HEK293 (cell line): Measurements from ENCODE around the gene SF1.

Experiments used
- BCL6B ChIP-seq: fragments of 450-650 bp; formaldehyde crosslinking; IDR thresholded peaks from 2 replicates; pipeline ENCODE4 v1.5.1; 2017; ENCODE audit warnings: missing biosample characterization, missing genetic modification characterization
- CTCF ChIP-seq: fragments of 450-650 bp; formaldehyde crosslinking; IDR thresholded peaks from 2 replicates; pipeline ENCODE4 v1.5.1; 2016; ENCODE audit warnings: missing biosample characterization, missing genetic modification characterization
- GFI1B ChIP-seq: fragments of 450-650 bp; formaldehyde crosslinking; IDR thresholded peaks from 2 replicates; pipeline ENCODE4 v1.5.1; 2016; ENCODE audit warnings: missing biosample characterization, missing genetic modification characterization
- HOXC10 ChIP-seq: sonication (generic); formaldehyde crosslinking; IDR thresholded peaks from 2 replicates; pipeline ENCODE4 v1.8.1; 2023; ENCODE audit warnings: mild to moderate bottlenecking, missing genetic modification reagents
- KLF10 ChIP-seq: fragments of 450-650 bp; IDR thresholded peaks from 2 replicates; pipeline ENCODE4 v1.5.1; 2018; ENCODE audit warnings: missing biosample characterization, mild to moderate bottlenecking, missing genetic modification characterization
- KLF17 ChIP-seq: fragments of 450-650 bp; formaldehyde crosslinking; IDR thresholded peaks from 2 replicates; pipeline ENCODE4 v1.5.1; 2016; ENCODE audit warnings: missing biosample characterization, missing genetic modification characterization
- MZF1 ChIP-seq: fragments of 450-650 bp; formaldehyde crosslinking; IDR thresholded peaks from 2 replicates; pipeline ENCODE4 v1.5.1; 2017; ENCODE audit warnings: missing biosample characterization, missing genetic modification characterization, borderline replicate concordance
- OVOL3 ChIP-seq: fragments of 450-650 bp; formaldehyde crosslinking; IDR thresholded peaks from 2 replicates; pipeline ENCODE4 v1.5.1; 2016; ENCODE audit warnings: missing biosample characterization, missing genetic modification characterization
- SALL2 ChIP-seq: fragments of 450-650 bp; formaldehyde crosslinking; IDR thresholded peaks from 2 replicates; pipeline ENCODE4 v1.5.0; 2017; ENCODE audit warnings: missing biosample characterization, mild to moderate bottlenecking, missing genetic modification characterization, borderline replicate concordance
- SP2 ChIP-seq: fragments of 450-650 bp; formaldehyde crosslinking; IDR thresholded peaks from 2 replicates; pipeline ENCODE4 v1.5.1; 2016; ENCODE audit warnings: missing biosample characterization, missing genetic modification characterization
- SP3 ChIP-seq: fragments of 450-650 bp; formaldehyde crosslinking; IDR thresholded peaks from 2 replicates; pipeline ENCODE4 v1.5.1; 2016; ENCODE audit warnings: missing biosample characterization, missing genetic modification characterization
- ZBTB26 ChIP-seq: fragments of 450-650 bp; formaldehyde crosslinking; optimal IDR thresholded peaks from 2 replicates; pipeline ENCODE3; 2016; ENCODE audit warnings: missing biosample characterization, mild to moderate bottlenecking, missing genetic modification characterization
- ZEB2 ChIP-seq: fragments of 450-650 bp; formaldehyde crosslinking; IDR thresholded peaks from 2 replicates; pipeline ENCODE4 v1.5.1; 2016; ENCODE audit warnings: missing biosample characterization, missing genetic modification characterization
- ZFHX2 ChIP-seq: fragments of 450-650 bp; formaldehyde crosslinking; conservative IDR thresholded peaks from 2 replicates; pipeline ENCODE4 v1.5.1; 2016; ENCODE audit warnings: missing biosample characterization, missing genetic modification characterization
- ZFP37 ChIP-seq: fragments of 450-650 bp; formaldehyde crosslinking; IDR thresholded peaks from 2 replicates; pipeline ENCODE4 v1.5.1; 2016; ENCODE audit warnings: missing biosample characterization, missing genetic modification characterization
- ZFP69B ChIP-seq: fragments of 450-650 bp; formaldehyde crosslinking; IDR thresholded peaks from 2 replicates; pipeline ENCODE4 v1.5.1; 2016; ENCODE audit warnings: missing biosample characterization, missing genetic modification characterization
- ZNF157 ChIP-seq: fragments of 450-650 bp; formaldehyde crosslinking; IDR thresholded peaks from 2 replicates; pipeline ENCODE4 v1.5.1; 2016; ENCODE audit warnings: missing biosample characterization, missing genetic modification characterization
- ZNF18 ChIP-seq: fragments of 450-650 bp; formaldehyde crosslinking; IDR thresholded peaks from 2 replicates; pipeline ENCODE4 v1.5.1; 2016; ENCODE audit warnings: missing biosample characterization, missing genetic modification characterization
- ZNF19 ChIP-seq: fragments of 450-650 bp; formaldehyde crosslinking; IDR thresholded peaks from 2 replicates; pipeline ENCODE4; 2016; ENCODE audit warnings: missing biosample characterization, missing genetic modification characterization, low read depth
- ZNF24 ChIP-seq: fragments of 450-650 bp; formaldehyde crosslinking; IDR thresholded peaks from 2 replicates; pipeline ENCODE4 v1.5.1; 2016; ENCODE audit warnings: missing biosample characterization, missing genetic modification characterization
- ZNF274 ChIP-seq, 2 experiments: fragments of 200-500 bp in 1 of 2; fragments of 450-650 bp in 1 of 2; sonication (Bioruptor generic) in 1 of 2; formaldehyde crosslinking in 1 of 2; IDR thresholded peaks; 2 replicates each; pipeline versions ENCODE4 v1.5.1 to v1.6.1; 2014 to 2016; ENCODE audit warnings: borderline replicate concordance in 1 of 2, inconsistent platforms in 1 of 2, low read length in 1 of 2, missing biosample characterization in 1 of 2, missing genetic modification characterization in 1 of 2
- ZNF501 ChIP-seq: fragments of 450-650 bp; formaldehyde crosslinking; IDR thresholded peaks from 2 replicates; pipeline ENCODE4 v1.5.1; 2016; ENCODE audit warnings: missing biosample characterization, missing genetic modification characterization
- ZNF510 ChIP-seq: fragments of 450-650 bp; formaldehyde crosslinking; IDR thresholded peaks from 2 replicates; pipeline ENCODE4 v1.5.1; 2018; ENCODE audit warnings: mild to moderate bottlenecking, missing genetic modification characterization, missing biosample characterization; ENCODE audit not compliant: insufficient replicate concordance
- ZNF521 ChIP-seq: fragments of 450-650 bp; formaldehyde crosslinking; IDR thresholded peaks from 2 replicates; pipeline ENCODE4 v1.5.1; 2017; ENCODE audit warnings: missing biosample characterization, mild to moderate bottlenecking, missing genetic modification characterization
- ZNF555 ChIP-seq: fragments of 450-650 bp; formaldehyde crosslinking; conservative IDR thresholded peaks from 2 replicates; pipeline ENCODE4 v1.5.1; 2017; ENCODE audit warnings: missing biosample characterization, mild to moderate bottlenecking, missing genetic modification characterization, inconsistent platforms
- ZNF623 ChIP-seq: fragments of 450-650 bp; formaldehyde crosslinking; IDR thresholded peaks from 2 replicates; pipeline ENCODE4 v1.5.1; 2016; ENCODE audit warnings: missing biosample characterization, missing genetic modification characterization
- ZNF626 ChIP-seq: fragments of 450-650 bp; sonication (Bioruptor Pico); formaldehyde crosslinking; IDR thresholded peaks from 2 replicates; pipeline ENCODE4 v1.5.1; 2018; ENCODE audit warnings: missing biosample characterization, missing genetic modification characterization, inconsistent platforms
- ZNF677 ChIP-seq: fragments of 450-650 bp; IDR thresholded peaks from 2 replicates; pipeline ENCODE4 v1.5.0; 2018; ENCODE audit warnings: missing biosample characterization, mild to moderate bottlenecking, missing genetic modification characterization, moderate library complexity
- ZNF76 ChIP-seq: fragments of 450-650 bp; formaldehyde crosslinking; IDR thresholded peaks from 2 replicates; pipeline ENCODE4; 2016; ENCODE audit warnings: low read depth, missing biosample characterization, missing genetic modification characterization, borderline replicate concordance
- ZSCAN30 ChIP-seq: fragments of 450-650 bp; IDR thresholded peaks from 2 replicates; pipeline ENCODE4 v1.5.1; 2018; ENCODE audit warnings: missing biosample characterization, mild to moderate bottlenecking, missing genetic modification characterization, moderate library complexity
- TF ChIP-seq, protein P1 (sequence below): fragments of 450-650 bp; formaldehyde crosslinking; IDR thresholded peaks from 2 replicates; pipeline ENCODE4 v1.5.1; 2017; ENCODE audit warnings: missing biosample characterization, missing genetic modification characterization

The SF1 gene

DNA sequence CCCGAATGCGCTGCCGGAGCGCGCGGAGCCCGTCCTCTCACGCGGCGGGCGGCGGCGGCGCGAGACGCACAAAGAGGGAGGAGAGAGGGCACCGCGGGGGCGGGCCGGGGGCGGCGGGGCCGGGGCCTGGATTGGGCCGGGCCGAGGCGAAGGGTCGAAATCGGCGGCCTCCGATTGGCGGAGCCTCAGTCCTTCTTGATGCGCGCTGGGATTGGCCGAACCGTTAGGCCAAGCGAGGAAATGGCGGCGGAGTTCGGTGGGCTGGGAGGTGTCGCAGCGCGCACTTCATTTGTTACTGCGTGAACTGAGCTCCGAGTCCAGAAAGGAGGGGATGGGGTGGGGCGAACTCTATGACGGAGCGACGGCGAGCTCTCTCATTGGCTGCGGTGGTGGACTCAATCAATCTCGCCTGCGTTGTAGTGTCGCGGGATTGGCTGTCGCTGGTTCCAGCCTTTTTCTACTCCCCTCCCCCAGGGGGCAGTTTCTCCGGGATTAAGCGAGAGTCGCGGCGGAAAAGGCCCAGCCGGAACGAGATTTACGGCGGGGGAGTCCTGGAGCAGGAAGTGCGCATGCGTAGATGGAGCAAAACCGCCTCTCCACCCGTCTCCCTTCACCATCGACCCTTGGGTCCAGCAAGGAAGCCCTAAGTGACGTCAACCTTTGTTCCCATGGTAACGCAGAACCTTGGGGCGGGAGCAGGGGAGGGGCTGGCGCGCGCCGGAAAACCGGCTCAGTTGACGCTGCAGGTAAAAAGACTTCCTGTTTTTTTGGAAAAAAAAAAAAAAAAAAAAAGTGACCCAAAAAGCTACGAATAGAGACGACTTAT lies at the start of gene SF1 (continued):
- TF ChIP-seq ZNF623 (tag by site-specific recombination) (no peak), SP3 (peak; percentile 81), ZNF501 (tag by site-specific recombination) (no peak), ZNF510 (tag by site-specific recombination) (no peak), MZF1 (tag by site-specific recombination) (no peak), KLF17 (no peak), ZNF19 (tag by site-specific recombination) (no peak), HOXC10 (CRISPR knock-in tag) (peak; percentile 95; the same call in 1 of the 2 replicates), ZFHX2 (tag by site-specific recombination) (peak; percentile 67), BCL6B (tag by site-specific recombination) (no peak), GFI1B (no peak), CTCF (tag by site-specific recombination) (peak; percentile 41; the same call in 1 of the 2 replicates), ZNF24 (tag by site-specific recombination) (no peak), ZNF18 (tag by site-specific recombination) (no peak), ZNF626 (tag by site-specific recombination) (no peak), OVOL3 (tag by site-specific recombination) (no peak), ZNF555 (no peak), ZNF521 (tag by site-specific recombination) (no peak), ZNF274 (IDR thresholded peaks at IDR 0.05; ENCODE audit: low read length) (no peak), ZNF274 (tag by site-specific recombination; IDR thresholded peaks at IDR 0.05; ENCODE audit: borderline replicate concordance) (no peak), ZFP37 (tag by site-specific recombination) (no peak), KLF10 (tag by site-specific recombination) (peak; percentile 75; the same call in 1 of the 2 replicates), ZFP69B (no peak), ZEB2 (tag by site-specific recombination) (peak; percentile 74), ZSCAN30 (tag by site-specific recombination) (no peak), ZNF76 (tag by site-specific recombination) (peak; percentile 29; the same call in 1 of the 2 replicates), ZNF157 (tag by site-specific recombination) (no peak), ZBTB26 (tag by site-specific recombination) (peak; percentile 68), SALL2 (tag by site-specific recombination) (no peak), ZNF677 (tag by site-specific recombination) (0 out of 2 replicates have a peak, but pooled peaks have one; percentile 20), SP2 (tag by site-specific recombination) (peak; percentile 92)
- TF ChIP-seq, protein P1, sequence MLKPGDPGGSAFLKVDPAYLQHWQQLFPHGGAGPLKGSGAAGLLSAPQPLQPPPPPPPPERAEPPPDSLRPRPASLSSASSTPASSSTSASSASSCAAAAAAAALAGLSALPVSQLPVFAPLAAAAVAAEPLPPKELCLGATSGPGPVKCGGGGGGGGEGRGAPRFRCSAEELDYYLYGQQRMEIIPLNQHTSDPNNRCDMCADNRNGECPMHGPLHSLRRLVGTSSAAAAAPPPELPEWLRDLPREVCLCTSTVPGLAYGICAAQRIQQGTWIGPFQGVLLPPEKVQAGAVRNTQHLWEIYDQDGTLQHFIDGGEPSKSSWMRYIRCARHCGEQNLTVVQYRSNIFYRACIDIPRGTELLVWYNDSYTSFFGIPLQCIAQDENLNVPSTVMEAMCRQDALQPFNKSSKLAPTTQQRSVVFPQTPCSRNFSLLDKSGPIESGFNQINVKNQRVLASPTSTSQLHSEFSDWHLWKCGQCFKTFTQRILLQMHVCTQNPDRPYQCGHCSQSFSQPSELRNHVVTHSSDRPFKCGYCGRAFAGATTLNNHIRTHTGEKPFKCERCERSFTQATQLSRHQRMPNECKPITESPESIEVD (tag by site-specific recombination) = no peak
